ENCODE results near the gene ANKRD17.
A peak's percentile ranks its signal among the peaks of the same experiment; 100 is the strongest.
"Not testable (repeated sequence)": the region's sequence is repeated elsewhere in the genome, so short reads cannot be mapped to it uniquely, and the experiment has no call there.

The ANKRD17 gene, protein sequence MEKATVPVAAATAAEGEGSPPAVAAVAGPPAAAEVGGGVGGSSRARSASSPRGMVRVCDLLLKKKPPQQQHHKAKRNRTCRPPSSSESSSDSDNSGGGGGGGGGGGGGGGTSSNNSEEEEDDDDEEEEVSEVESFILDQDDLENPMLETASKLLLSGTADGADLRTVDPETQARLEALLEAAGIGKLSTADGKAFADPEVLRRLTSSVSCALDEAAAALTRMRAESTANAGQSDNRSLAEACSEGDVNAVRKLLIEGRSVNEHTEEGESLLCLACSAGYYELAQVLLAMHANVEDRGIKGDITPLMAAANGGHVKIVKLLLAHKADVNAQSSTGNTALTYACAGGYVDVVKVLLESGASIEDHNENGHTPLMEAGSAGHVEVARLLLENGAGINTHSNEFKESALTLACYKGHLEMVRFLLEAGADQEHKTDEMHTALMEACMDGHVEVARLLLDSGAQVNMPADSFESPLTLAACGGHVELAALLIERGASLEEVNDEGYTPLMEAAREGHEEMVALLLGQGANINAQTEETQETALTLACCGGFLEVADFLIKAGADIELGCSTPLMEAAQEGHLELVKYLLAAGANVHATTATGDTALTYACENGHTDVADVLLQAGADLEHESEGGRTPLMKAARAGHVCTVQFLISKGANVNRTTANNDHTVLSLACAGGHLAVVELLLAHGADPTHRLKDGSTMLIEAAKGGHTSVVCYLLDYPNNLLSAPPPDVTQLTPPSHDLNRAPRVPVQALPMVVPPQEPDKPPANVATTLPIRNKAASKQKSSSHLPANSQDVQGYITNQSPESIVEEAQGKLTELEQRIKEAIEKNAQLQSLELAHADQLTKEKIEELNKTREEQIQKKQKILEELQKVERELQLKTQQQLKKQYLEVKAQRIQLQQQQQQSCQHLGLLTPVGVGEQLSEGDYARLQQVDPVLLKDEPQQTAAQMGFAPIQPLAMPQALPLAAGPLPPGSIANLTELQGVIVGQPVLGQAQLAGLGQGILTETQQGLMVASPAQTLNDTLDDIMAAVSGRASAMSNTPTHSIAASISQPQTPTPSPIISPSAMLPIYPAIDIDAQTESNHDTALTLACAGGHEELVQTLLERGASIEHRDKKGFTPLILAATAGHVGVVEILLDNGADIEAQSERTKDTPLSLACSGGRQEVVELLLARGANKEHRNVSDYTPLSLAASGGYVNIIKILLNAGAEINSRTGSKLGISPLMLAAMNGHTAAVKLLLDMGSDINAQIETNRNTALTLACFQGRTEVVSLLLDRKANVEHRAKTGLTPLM (N-terminal part only)

DNA sequence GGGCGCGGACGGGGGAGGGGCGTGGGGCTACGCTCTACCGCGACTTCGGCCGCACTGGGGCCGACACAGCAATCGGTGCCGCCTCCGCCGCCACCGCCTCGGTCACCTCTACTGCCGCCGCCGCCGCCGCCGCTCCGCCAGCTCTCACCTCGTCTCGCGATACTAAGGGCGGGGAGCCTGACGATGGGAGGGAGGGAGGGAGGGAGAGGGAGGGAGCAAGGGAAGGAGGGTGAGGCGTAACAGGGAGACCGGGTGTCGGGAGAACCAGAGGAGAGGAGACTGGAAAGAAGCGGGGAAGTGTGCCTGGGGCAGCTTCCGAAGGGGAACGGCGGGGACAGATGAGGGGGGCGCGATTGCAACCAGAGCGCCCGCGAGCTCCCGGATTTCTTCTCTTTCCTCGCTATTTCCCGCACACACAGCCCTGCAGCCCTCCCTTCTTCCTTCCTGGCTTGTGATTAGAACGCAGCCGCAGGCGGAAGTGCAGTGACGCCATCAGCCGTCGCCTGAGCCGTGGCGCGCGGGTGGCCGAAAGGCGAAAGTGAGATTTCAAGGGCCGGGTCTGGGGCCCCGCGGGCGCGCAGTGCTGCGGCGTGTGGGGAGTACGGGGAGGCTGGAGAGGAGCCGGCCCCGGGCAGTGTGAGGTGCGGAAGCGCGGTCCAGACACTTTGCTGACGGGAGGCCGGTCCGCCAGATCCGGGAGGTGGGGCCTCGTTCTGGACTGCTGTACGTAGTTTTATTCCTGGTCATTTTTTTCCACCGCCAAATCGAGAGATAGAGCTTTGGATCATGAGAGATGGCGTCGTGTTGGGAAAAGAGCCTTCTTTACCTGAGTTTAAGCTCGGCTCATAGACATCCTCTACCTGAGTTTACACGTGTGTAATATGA lies at the start of gene ANKRD17:
TSS of gene ANKRD17 (minus strand) at position 113 of the 885 bp plus-strand sequence. CDS start 130 bp downstream, outside the sequence.
- peak; percentile 80 for DNase-seq

DNA sequence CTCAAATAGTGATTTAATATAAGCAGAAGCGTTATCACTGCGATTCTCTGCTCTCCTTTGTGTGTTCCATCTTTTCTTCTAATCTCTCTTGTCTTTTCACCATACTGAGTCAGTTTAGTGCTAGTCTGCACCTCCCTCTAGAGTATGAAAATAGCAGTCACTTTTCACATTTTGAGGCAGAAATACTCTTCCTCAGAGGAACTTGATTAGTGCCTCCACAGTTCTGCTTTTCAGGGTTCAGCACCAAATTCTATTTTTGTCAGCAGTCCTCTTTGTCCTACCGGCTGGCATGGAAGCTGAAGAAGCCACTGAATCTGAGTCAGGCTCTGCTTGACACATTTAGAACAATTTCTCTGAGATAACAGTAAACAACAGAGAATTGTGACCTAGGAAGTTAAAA lies 49.7 kb upstream of the ANKRD17 start:
- DNase-seq = peak; percentile 49

DNA sequence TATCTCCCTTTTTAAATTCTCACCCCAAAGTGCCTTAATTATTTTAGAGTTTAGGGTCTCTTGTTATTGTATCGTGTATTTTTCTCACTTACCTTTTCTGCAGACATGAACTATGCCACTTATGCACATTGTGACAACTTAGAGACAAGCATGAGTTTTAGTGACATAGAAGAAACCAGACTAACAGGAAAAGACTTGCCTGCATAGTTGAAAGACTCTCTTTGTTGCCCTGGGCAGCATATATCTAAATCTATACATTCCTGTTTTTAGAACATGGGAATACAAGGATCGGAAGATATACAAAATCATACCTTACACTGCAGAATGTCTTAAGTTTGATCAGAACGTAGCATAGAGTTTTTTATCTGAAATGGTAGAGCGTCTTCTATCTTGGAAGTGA lies 45.1 kb upstream of the ANKRD17 start:
- no peak for DNase-seq

DNA sequence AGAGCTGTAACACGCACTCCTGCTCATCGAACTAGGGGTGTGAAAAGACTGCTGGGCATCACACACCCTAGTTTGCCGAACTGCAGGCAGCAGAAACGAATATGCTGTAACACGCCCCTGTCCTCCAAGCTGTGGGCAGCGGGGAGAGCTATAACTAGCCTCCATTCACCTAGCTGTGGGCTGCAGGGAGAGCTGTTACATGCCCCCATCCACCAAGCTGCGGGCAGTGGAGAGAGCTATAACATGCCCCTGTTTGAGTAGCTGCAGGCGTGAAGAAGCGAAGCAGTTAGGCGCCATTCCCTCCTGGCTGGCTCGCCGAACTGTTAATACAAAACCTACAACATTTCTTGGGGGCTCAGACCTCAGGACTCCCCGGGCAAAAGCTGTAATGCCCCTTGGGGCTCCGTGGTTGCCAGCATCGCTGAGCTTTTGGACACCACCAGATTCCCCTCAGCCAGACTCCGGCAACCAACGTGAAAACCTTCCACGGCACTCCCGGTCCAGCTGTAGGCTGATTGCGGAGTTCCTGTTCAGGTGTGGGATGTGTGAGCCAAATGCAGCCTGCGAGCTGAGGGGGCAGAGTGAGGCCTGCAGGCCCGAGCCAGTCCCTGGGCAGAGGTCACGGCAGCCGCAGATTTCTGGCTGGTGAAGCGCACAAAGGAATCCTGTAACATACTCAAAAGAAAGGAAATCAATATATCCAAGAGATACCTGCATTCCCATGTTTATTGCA lies 41.1 kb upstream of the ANKRD17 start:
- DNase-seq = no peak

DNA sequence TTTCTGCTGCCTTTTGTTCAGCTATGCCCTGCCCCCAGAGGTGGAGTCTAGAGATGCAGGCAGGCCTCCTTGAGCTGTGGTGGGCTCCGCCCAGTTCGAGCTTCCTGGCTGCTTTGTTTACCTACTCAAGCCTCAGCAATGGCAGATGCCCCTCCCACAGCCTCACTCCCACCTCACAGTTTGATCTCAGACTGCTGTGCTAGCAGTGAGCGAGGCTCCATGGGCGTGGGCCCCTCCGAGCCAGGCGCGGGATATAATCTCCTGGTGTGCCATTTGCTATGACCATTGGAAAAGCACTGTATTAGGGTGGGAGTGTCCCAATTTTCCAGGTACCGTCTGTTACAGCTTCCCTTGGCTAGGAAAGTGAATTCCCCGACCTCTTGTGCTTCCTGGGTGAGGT lies 34.1 kb upstream of the ANKRD17 start:
- DNase-seq = not testable (repeated sequence)

DNA sequence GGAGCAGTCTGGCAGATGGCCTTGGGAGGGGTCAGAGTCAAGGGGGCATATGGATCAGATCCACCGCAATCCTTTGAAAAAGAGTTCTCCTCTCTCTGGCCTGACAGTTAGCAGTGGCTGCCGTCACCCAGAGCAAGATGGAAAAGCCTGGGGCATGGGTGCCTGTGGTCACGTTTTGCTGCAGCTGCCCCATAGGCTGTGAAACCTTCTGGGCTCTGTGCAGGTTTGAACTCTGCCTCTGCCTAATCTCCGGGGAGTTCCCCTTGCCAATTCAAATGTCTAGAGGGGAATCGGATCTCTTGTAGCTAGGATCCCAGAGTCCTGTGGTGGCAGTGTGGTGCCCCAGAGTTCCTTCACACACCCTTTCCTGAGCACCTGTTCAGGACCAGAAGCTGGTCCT lies 23.4 kb upstream of the ANKRD17 start:
- DNase-seq = no peak

DNA sequence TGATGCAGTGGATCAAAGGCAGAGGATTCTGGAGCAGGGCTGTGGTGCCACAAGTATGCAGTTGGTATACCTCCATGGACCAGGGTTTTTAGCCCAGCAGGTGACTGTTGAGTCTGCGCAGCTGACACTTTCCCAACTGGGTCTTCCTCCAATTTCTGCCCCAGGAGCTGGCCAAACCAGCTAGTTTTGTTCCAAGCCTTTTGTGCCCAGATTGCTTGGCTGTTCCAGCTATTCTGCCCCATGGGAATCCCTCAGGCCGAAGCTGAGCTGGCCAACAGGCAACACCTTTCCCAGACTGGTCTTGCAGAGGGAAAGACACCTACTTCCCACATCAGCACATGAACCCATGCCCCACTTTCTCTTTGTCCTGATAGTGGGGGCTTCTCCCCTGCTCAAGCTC lies 22.8 kb upstream of the ANKRD17 start:
- no peak for DNase-seq

DNA sequence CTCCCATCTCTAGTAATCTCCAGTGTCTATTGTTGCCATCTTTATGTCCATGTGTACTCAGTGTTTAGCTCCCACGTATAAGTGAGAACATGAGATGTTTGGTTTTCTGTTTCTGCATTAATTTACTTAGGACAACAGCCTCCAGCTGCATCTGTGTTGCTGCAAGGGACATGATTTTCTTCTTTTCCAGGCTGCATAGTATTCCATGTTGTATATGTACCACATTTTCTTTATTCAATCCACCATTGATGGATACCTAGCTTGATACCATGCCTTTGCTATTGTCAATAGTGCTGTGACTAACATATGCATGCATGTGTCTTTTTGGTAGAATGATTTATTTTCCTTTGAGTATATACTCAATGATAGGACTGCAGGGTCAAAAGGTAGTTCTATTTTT lies 18.6 kb upstream of the ANKRD17 start:
- DNase-seq = no peak

DNA sequence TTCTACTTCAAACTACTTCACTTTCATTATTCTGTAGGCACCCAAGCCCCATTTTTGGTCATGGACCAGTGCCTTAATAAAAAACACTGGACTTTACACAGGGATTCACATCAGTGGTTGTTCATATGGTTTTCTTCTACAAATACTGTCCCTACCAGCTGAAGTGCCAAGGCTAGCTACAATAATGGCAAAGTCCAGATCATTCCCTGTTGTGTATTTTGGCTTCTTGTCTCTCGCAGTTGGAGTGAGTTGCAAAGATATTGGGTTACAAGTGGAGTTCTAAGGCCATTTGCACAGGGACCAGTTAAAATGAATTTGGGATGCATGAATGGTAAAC lies 16.7 kb upstream of the ANKRD17 start:
- no peak for DNase-seq

DNA sequence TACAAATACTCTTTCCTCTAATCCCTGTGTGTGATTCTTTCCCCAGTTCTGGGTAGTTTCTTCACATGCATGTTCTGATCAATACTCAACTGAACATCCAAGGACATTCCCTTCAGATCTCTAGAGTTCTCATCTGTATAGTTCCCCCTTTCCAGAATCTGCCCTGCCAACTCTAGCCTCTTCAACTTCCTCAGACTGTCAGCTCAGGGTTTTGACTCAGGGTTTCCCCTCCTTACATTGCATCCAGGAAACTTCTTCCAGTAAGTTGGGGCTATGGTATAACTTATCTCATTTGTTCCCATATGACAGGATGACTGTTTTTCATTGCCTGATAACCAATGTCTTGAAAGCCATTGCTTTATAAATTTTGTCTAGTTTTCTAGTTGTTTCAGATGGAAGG lies 14.2 kb upstream of the ANKRD17 start:
- no peak for DNase-seq

DNA sequence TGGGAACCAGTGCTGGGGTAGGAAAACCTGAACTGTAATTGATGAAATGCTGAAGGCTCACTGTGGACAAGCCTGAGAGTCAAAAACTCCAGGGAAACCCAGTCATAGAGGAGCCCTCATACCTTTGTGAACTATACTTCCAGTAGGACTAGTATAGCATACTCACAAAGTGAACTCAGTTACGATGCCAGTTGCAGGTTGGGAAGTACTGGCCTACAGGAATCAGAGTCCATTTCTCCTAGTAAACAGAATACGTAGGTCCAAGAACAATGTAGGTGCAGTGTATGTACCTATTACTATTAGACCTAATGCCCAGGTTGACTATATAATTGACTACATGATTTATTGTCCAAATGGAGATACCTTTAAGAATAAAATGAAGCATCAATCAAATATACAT lies 8.5 kb upstream of the ANKRD17 start:
- no peak for DNase-seq

DNA sequence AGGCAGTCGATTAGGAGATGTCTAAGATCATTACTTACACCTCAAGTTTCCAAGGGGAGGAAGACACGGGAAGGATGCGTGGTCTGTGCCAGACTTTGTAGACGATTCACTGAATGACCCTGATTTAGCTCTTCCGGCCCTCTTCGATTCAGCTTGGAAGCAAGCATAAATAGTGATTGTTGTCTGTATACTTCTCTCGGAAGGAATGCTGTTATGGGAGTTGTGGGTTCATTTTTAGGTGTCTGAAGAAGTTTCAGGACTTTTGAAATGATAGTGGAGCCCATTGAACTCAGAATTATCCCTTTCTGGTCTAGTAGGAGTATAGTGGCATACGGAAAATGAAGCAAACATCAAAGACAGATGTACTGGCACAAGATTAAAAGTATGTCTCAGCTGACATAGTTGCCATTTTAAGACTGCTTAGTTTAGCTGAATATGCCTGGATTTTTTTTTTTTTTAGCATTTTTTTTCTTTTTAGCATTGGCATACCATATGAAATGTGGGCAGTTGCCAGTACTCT lies 1.0 kb upstream of the ANKRD17 start:
- DNase-seq = peak; percentile 2

DNA sequence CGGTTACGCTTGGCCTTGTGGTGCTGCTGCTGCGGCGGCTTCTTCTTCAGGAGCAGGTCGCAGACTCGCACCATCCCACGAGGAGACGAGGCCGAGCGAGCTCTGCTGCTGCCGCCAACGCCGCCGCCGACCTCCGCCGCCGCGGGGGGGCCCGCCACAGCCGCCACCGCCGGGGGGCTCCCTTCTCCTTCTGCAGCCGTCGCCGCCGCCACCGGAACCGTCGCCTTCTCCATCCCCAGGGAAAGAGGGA lies 237 bp downstream of the ANKRD17 start:
- peak; percentile 3 for DNase-seq

DNA sequence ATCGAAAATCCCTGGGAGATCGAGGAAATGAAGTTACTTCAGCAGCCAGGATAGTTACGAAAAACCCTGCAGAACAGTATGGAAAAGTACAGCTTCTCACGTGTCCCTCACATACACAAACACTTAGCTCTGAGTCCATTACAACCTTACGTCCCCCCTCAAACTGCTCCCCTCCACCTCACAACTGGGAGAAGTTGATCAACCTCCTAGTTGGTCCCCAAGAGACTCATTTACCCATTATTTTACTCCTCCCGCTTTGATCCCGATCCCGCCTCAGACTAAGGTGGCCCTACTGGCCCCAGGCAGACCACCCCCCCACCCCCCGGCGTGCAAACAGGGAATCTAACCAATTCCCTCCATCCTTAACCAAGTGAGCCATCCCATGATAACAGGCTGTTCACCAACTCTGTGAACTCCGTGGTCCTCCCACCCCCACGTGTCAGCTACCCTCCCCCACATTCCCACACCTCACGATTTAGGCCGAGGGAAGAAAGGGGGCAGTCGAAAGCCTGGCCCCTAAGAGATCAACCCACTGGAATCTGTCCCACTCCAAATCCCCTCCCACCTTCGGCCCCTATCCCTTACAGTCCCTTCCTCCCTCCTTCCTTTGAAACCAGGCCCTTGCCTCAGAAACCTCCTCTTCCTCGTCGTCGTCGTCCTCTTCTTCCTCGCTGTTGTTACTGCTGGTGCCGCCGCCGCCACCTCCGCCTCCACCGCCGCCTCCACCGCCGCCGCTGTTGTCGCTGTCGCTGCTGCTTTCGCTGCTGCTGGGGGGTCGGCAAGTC lies 755 bp downstream of the ANKRD17 start:
- peak; percentile 14 for DNase-seq

DNA sequence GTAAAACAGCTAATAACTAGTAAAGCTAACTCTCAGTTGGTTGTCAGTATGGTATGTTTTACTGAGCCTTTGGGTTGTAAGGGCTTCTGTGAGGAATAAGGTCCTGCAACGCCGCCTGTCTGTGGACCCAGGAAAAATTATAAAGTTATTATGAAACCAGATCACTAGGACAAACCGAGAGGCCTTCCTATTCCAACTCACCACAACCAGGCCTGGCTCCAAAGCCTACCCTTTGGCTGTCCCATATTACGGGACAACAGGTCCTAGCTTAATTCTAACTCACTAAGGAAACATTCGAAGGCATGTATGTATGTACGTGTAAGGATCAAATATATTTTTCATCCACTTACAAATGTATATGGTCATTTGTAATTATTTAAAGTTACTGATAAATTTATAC lies 1.4 kb downstream of the ANKRD17 start:
- DNase-seq = peak; percentile 71

DNA sequence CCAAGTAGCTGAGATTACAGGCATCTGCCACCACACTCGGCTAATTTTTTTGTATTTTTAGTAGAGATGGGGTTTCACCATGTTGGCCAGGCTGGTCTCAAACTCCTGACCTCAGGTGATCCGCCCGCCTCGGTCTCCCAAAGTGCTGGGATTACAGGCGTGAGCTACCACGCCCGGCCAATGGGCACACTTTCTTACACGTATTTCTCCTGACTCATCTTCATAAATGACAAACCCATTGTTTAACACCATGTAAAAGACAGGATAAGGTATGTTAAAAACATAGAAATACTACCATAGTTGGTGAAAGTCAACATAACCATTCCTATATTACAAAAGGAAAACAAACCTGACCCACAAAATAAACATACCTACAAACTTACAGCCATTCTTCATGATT lies 2.8 kb downstream of the ANKRD17 start:
- not testable (repeated sequence) for DNase-seq

DNA sequence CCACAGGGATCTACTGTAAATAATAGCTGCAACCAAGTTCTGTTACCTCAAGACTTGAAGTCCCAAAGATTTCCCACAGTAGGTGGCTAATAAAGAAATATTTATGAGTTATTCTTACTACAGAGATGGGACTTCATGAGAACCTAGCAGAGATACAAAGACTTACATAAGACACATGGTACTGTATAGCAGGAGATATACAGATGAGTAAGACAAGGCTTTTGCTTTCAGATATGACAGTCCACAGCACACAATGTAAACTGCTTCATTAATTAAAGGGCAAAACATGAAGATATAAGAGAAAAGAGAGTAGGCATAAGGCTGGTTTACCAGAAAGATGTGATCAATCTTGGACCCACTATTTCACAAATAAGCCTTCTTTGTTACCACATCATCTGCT lies 6.6 kb downstream of the ANKRD17 start:
- no peak for DNase-seq

DNA sequence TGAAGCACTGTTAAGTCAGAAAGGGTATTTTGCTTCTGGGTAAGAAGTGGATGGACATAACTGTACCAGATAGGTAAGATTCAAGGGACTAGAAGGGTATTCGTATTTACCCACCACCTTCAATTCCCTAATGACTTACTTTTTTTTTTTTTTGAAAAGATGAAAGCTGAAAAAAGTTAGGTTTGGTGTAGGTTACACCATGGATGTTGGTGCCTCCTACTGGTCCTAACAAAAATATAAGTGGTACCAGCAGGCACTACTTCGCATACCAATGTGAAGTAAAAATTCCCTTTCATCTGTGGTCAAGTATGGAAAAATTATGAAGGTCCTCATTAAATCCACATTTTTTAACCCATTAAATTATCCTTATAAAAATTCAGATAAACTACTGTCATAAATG lies 7.2 kb downstream of the ANKRD17 start:
- no peak for DNase-seq

DNA sequence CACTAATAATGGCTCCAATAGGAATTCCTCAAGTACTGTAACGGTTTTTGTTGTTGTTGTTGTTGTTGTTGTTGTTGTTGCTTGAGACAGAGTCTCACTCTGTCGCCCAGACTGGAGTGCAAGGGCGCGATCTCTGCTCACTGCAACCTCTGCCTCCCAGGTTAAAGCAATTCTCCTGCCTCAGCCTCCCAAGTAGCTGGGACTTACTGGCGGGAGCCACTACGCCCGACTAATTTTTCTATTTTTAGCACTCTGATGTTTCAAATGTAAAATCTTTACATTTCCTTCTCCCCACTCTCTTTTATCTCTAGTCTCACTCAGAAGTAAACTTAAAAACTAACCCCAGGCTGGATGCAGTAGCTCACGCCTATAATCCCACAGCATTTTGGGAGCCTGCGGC lies 8.0 kb downstream of the ANKRD17 start:
- no peak for DNase-seq

DNA sequence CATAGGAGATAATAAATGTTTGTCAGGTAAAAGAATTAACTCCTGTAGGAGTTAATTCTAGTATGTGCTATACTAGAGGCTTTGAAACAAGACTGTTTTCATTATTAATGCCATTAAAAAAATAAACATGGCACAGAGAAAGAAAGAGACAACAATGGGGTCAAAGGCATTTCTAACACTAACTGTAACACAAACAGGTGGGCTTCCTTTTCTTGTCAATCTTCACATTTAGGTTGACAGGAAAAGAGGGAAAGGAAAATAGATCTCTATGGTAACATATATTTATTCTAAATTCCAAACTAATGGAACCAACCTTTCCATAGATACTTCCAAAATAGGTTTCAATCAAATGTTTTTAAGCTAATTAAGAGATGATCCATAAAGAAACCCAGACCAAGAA lies 9.8 kb downstream of the ANKRD17 start:
- no peak for DNase-seq

DNA sequence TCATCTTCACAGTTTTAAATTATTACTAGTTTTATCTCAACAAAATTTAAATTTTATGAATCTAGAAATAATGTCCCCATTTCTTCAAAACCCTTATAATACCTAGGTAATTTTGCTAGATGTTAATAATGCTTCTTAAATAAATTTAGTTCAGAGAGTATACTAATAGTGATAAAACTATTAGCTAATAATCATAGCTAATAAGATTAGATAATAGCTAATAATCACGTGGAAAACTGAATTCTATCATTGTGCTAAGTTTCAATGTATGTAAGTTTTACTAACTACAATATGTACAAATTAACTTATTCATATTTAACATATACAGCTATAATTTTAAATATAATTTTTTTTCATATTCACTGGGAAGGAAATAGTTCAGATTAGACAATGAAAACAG lies 10.2 kb downstream of the ANKRD17 start:
- DNase-seq = no peak
